Measurements from ENCODE around the gene SH2D1B.

DNA sequence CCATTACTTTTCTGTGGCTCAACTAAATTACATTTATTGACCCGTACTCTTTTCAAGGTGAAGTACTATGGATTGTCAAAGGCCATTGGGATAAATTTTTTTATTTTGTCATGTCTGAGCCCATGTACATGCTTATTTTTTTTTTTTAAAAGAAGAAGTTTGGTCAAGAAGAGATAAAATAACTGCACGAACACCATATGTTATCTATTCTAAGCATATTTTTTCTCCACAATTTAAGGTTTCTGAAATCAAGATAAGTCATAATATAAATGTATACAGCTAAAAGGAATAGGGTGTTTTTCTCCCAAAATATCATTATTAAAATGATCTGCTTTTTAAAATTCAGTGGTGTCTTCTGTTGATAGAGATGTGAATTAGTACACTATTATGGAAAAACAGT is 35.0 kb upstream of the SH2D1B start:
- TF ChIP-seq, protein P1, sequence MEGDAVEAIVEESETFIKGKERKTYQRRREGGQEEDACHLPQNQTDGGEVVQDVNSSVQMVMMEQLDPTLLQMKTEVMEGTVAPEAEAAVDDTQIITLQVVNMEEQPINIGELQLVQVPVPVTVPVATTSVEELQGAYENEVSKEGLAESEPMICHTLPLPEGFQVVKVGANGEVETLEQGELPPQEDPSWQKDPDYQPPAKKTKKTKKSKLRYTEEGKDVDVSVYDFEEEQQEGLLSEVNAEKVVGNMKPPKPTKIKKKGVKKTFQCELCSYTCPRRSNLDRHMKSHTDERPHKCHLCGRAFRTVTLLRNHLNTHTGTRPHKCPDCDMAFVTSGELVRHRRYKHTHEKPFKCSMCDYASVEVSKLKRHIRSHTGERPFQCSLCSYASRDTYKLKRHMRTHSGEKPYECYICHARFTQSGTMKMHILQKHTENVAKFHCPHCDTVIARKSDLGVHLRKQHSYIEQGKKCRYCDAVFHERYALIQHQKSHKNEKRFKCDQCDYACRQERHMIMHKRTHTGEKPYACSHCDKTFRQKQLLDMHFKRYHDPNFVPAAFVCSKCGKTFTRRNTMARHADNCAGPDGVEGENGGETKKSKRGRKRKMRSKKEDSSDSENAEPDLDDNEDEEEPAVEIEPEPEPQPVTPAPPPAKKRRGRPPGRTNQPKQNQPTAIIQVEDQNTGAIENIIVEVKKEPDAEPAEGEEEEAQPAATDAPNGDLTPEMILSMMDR (conservative IDR thresholded peaks at IDR 0.05; ENCODE audit: low read depth, low read length), result no peak
- no peak for TF ChIP-seq EZH2phosphoT487 (IDR thresholded peaks at IDR 0.05; ENCODE audit: borderline replicate concordance, low read length)
